ENCODE data around the gene STX8. TPM values are rescaled to one million over a fixed set of nuclear protein-coding genes. Genes with fewer than 3 reads are reported as not detected.

STX8 gene
- total RNA-seq, 2 donors from 2014 or later, result 46.6 to 72.4 TPM

DNA sequence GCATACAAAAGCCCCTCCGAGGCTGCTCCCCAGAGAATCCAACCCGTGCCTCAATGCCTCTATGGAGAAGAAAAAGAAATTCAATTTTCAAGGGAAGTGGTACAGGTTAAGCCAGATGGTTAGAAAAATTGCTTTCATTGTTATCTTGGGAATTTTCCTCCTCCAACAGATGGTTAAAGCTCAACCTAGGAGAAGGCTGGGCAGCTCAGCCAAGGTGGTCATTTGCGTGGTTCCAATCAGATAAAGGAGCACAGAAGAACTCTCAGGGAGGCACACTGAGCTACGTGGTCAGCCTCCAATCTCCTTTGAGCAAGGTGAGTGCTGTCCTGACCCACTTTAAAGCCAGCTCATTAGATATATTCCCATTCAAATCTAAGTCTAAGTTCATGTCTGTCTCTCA is 106.7 kb downstream of the STX8 start:
- Histone ChIP-seq H3K27me3 (replicated peaks; ENCODE audit: insufficient read depth) (no peaks in the 10 kb centered on the region), H3K4me1 (replicated peaks) (no peaks in the 10 kb centered on the region), H3K9me3 (no peaks in the 10 kb centered on the region), H3K4me3 (no peak overlapping the region), H3K27ac (no peak overlapping the region), H3K36me3 (no peaks in the 10 kb centered on the region)
- TF ChIP-seq POLR2AphosphoS5 (IDR thresholded peaks at IDR 0.05), result no peak
- TF ChIP-seq, protein P1, sequence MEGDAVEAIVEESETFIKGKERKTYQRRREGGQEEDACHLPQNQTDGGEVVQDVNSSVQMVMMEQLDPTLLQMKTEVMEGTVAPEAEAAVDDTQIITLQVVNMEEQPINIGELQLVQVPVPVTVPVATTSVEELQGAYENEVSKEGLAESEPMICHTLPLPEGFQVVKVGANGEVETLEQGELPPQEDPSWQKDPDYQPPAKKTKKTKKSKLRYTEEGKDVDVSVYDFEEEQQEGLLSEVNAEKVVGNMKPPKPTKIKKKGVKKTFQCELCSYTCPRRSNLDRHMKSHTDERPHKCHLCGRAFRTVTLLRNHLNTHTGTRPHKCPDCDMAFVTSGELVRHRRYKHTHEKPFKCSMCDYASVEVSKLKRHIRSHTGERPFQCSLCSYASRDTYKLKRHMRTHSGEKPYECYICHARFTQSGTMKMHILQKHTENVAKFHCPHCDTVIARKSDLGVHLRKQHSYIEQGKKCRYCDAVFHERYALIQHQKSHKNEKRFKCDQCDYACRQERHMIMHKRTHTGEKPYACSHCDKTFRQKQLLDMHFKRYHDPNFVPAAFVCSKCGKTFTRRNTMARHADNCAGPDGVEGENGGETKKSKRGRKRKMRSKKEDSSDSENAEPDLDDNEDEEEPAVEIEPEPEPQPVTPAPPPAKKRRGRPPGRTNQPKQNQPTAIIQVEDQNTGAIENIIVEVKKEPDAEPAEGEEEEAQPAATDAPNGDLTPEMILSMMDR (IDR thresholded peaks at IDR 0.05), result no peak
- TF ChIP-seq POLR2A (IDR thresholded peaks at IDR 0.05), result no peak
- no peak for DNase-seq (ENCODE audit: low spot score)
- WGBS, result 83% methylated on average over 4 of the region's 4 CpGs
- intact Hi-C loops (cut with DNase I), result no loop called here

DNA sequence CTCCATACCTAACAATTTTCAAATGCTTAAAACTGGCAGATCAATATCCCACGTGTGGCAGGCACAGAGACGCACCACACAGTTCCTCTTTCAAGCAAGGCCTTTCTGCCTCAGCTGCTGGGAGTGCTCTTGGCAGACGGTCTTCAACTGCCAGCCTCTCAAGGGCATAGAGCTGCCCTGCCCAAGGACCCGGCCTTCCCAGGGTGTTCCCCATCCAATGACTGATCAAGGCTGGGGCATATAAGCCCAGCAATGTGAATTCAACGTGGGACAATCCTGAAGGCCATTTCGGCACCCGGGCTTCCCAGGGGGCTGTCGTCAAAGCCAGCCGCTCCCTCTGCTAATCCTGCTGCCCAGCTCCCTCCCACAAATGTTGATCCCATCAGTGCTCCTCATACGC is 107.1 kb downstream of the STX8 start:
- WGBS, result 91% methylated on average over 10 of the region's 10 CpGs
- H3K27me3 ChIP-seq (replicated peaks; ENCODE audit: insufficient read depth), result no peaks in the 10 kb centered on the region
- H3K27ac ChIP-seq, result no peak overlapping the region
- no peaks in the 10 kb centered on the region for H3K9me3 ChIP-seq
- TF ChIP-seq POLR2AphosphoS5 (IDR thresholded peaks at IDR 0.05), result no peak
- TF ChIP-seq, protein P1 (IDR thresholded peaks at IDR 0.05), result no peak
- no peak for TF ChIP-seq POLR2A (IDR thresholded peaks at IDR 0.05)
- no peaks in the 10 kb centered on the region for H3K4me1 ChIP-seq (replicated peaks)
- H3K36me3 ChIP-seq, result no peaks in the 10 kb centered on the region
- intact Hi-C loops (cut with DNase I), result no loop called here
- no peak overlapping the region for H3K4me3 ChIP-seq
- DNase-seq (ENCODE audit: low spot score), result no peak

DNA sequence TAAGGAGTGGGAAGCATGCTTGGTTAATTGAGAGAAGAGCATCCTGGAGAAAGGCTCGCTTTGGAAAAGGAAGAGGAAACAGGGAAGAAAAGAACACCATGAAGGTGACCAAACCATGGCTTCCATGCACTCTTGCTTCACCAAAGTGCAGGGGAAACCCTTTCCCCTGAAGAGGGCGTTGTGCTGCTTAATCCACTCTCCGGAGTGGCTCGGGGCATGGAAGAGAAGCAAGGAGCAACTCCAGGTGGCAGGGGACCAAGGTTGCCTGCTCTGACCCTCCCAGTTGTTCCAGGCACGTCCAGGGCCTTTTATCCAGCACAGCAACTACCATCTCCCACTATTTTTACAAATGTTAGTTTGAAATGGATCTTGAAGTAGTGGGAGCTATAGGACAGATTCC is 108.1 kb downstream of the STX8 start:
- TF ChIP-seq POLR2AphosphoS5 (IDR thresholded peaks at IDR 0.05) (no peak), POLR2A (IDR thresholded peaks at IDR 0.05) (no peak)
- TF ChIP-seq, protein P1 (IDR thresholded peaks at IDR 0.05), result no peak
- H3K9me3 ChIP-seq, result no peaks in the 10 kb centered on the region
- no peaks in the 10 kb centered on the region for H3K27me3 ChIP-seq (replicated peaks; ENCODE audit: insufficient read depth)
- no peak overlapping the region for H3K27ac ChIP-seq
- intact Hi-C loops (cut with DNase I), result no loop called here
- no peak overlapping the region for H3K4me3 ChIP-seq
- no peaks in the 10 kb centered on the region for H3K36me3 ChIP-seq
- H3K4me1 ChIP-seq (replicated peaks), result no peaks in the 10 kb centered on the region
- DNase-seq (ENCODE audit: low spot score), result no peak
- WGBS, result 73% methylated on average over 5 of the region's 5 CpGs

DNA sequence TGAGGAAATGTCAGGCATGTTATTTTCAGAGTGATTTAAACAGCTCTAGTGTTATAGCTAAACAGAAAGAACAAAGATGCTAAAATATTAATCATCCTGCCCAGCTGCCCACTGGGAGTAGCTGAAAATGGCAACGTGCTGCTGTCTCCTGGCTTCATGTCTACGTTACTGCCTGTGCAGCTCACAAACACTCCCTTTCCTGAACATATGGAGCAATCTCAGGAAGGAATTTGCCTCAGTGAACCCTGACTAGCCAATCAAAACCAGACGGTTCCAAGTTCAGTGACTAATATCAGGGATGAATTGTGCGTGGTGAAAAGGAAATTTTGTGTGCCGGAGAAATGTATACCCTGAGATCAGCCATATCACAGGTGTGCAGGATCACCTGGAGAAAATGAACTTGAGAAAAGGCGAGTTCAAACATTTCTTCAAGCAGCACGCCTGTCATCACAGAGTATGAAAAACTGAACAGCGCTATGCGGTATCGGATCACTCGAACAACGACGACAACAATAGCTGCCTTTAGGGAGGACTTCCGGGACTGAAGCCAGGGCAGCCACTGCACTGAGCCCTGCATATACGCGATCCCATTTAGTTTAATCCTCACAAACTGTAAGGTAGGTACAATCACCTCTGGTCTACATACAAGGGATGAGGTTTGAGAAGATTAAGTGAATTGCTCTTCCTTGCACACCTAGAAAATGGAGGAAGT is 110.3 kb downstream of the STX8 start:
- Histone ChIP-seq H3K9me3 (no peaks in the 10 kb centered on the region), H3K27me3 (replicated peaks; ENCODE audit: insufficient read depth) (no peaks in the 10 kb centered on the region), H3K4me1 (replicated peaks) (no peaks in the 10 kb centered on the region), H3K4me3 (no peak overlapping the region), H3K36me3 (no peaks in the 10 kb centered on the region), H3K27ac (no peak overlapping the region)
- DNase-seq (ENCODE audit: low spot score), result no peak
- 70% methylated on average over 16 of the region's 16 CpGs for WGBS
- TF ChIP-seq POLR2AphosphoS5 (IDR thresholded peaks at IDR 0.05) (no peak), POLR2A (IDR thresholded peaks at IDR 0.05) (no peak)
- TF ChIP-seq, protein P1 (IDR thresholded peaks at IDR 0.05), result no peak
- intact Hi-C loops (cut with DNase I), result no loop called here

DNA sequence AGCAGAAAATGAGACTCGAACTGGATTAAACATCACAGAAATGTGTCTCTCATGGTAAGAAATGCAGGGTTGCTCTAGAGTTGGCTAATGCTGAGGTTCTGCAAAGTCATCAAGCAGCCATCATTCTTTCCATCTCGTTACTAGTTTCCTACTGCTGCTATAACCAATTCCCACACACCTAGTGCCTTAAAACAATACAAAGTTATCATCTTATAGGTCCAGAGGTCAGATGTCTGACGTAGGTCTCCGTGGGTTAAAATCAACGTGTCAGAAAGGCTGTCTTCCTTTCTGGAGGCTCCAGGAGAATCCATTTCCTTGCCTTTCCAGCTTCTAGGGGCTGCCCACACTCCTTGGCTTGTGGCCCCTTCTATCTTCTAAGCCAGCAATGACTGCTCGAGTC is 118.6 kb downstream of the STX8 start:
- Histone ChIP-seq H3K27me3 (replicated peaks; ENCODE audit: insufficient read depth) (no peaks in the 10 kb centered on the region), H3K4me1 (replicated peaks) (no peaks in the 10 kb centered on the region), H3K36me3 (no peaks in the 10 kb centered on the region), H3K9me3 (no peaks in the 10 kb centered on the region), H3K4me3 (no peak overlapping the region), H3K27ac (no peak overlapping the region)
- DNase-seq (ENCODE audit: low spot score), result no peak
- WGBS, result 96% methylated on average over 6 of the region's 6 CpGs
- TF ChIP-seq POLR2A (IDR thresholded peaks at IDR 0.05), result no peak
- no peak for TF ChIP-seq POLR2AphosphoS5 (IDR thresholded peaks at IDR 0.05)
- TF ChIP-seq, protein P1 (IDR thresholded peaks at IDR 0.05), result no peak
- intact Hi-C loops (cut with DNase I), result no loop called here

Data from prostate gland (tissue), 2 donors.